ENCODE data around the gene TIAM1. TPM values are rescaled to one million over a fixed set of nuclear protein-coding genes. Genes with fewer than 3 reads are reported as not detected.

The TIAM1 gene
- total and polyA plus RNA-seq, 12 donors, result 6.5 to 33.3 (median 15.9) TPM

- Histone ChIP-seq H3K4me1 (replicated peaks in 1 of 2) (no peaks in the 10 kb centered on the region), H3K4me3 (peak overlapping the region in 1 of 4 donors; percentile 37), H3K27ac (no peak overlapping the region), H3K9me3 (replicated peaks in 1 of 3) (no peaks in the 10 kb centered on the region), H3K36me3 (replicated peaks in 1 of 2) (no peaks in the 10 kb centered on the region), H3K27me3 (peaks cover 5% of the 10 kb centered on the region)
- intact Hi-C loops (cut with DNase I), result no loop called here
- TF ChIP-seq POLR2A (IDR thresholded peaks at IDR 0.05), result no peak
- TF ChIP-seq CTCF (IDR thresholded peaks at IDR 0.05), result no peak
- no peak for DNase-seq
- WGBS, 4 donors, result 7 to 67% (median 48%) methylated on average over 2 of the region's 2 CpGs
Observed at GRCh38 chr21:31343030-31343510, 991 bp downstream of the TIAM1 start.

DNA sequence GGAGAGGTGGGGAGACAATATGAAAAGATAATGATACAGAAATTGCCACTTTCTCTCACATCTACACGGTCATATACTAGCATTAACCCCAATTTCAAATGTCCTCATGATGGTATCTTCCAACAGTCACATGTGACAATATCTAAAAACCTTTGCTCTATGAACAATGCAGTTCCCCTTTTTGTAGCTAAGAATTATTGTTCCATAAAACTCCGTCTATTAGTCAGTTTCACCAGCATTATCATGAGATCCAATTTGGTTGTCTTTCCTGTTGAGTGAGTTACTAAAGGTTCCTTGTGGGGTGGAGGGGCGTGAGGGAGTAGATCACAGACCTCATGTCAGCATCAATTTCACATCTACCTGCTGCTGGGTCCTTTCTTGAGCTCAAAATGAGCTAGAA lies 1.7 kb downstream of the TIAM1 start:
- Histone ChIP-seq H3K4me3 (no peak overlapping the region), H3K27ac (no peak overlapping the region), H3K36me3 (replicated peaks in 1 of 2) (no peaks in the 10 kb centered on the region), H3K9me3 (replicated peaks in 1 of 3) (no peaks in the 10 kb centered on the region), H3K4me1 (replicated peaks in 1 of 2) (no peaks in the 10 kb centered on the region), H3K27me3 (peaks cover 5% of the 10 kb centered on the region)
- TF ChIP-seq POLR2A (IDR thresholded peaks at IDR 0.05) (no peak), CTCF (IDR thresholded peaks at IDR 0.05) (no peak)
- DNase-seq, result no peak
- WGBS, 4 donors, result 53 to 76% (median 68%) methylated on average over 3 of the region's 3 CpGs
- intact Hi-C loops (cut with DNase I), result no loop called here

DNA sequence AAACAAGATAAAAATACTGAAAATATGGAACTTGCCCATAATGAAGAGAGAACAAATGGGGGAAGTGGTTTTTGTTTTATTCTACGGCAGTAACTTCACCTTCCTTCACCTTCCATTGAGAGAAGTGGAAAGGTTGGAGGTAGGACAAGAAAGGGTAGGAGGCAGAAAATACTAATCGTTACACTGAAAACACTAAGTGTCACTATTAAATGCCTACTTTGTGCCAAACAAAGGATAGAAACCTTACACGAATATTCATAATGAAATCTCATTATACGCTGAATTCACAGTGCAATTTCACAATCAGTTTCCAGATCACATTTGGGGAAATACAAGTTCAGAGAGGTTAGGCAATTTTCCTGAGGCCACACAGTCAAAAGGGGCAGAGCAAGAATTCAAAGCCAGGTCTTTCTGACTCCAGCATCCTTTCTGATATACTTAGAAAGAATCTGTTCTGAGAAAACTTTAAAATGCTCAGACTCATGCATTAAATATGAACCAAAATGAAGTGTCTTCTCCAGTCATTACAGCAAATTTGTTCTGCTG lies 3.0 kb downstream of the TIAM1 start:
- no peak for DNase-seq
- Histone ChIP-seq H3K9me3 (replicated peaks in 1 of 3) (no peaks in the 10 kb centered on the region), H3K27ac (no peak overlapping the region), H3K4me3 (no peak overlapping the region), H3K36me3 (replicated peaks in 1 of 2) (no peaks in the 10 kb centered on the region), H3K4me1 (replicated peaks in 1 of 2) (no peaks in the 10 kb centered on the region), H3K27me3 (peaks cover 5% of the 10 kb centered on the region)
- TF ChIP-seq POLR2A (IDR thresholded peaks at IDR 0.05) (no peak), CTCF (IDR thresholded peaks at IDR 0.05) (no peak)
- intact Hi-C loops (cut with DNase I), result no loop called here
- 67 to 72% (median 69%) methylated on average over 4 of the region's 4 CpGs for WGBS, 4 donors

- H3K36me3 ChIP-seq (replicated peaks in 1 of 2), result no peaks in the 10 kb centered on the region
- no peak overlapping the region for H3K4me3 ChIP-seq
- 72 to 85% (median 84%) methylated on average over 6 of the region's 6 CpGs for whole genome bisulfite sequencing, 4 donors
- TF ChIP-seq POLR2A (IDR thresholded peaks at IDR 0.05) (no peak), CTCF (IDR thresholded peaks at IDR 0.05) (no peak)
- H3K9me3 ChIP-seq (replicated peaks in 1 of 3), result no peaks in the 10 kb centered on the region
- H3K27me3 ChIP-seq, result peaks cover 5% of the 10 kb centered on the region
- no peak overlapping the region for H3K27ac ChIP-seq
- intact Hi-C loops (cut with DNase I), result no loop called here
- DNase-seq, result no peak
- H3K4me1 ChIP-seq (replicated peaks in 1 of 2), result no peaks in the 10 kb centered on the region
Observed at GRCh38 chr21:31340514-31340913, 3.5 kb downstream of the TIAM1 start.

Measured in adrenal gland (tissue), 12 donors.